HG03103 (cell line): ENCODE results near the gene ATP1A2.
A peak's percentile ranks its signal among the peaks of the same experiment; 100 is the strongest.

ENCODE experiments used
- ATAC-seq: cut with Tn5 transposase; IDR thresholded peaks from one replicate; pipeline ENCODE4 v1.9.1; 2021; ENCODE audit warnings: low read depth; ENCODE audit not compliant: unreplicated experiment

The ATP1A2 gene

GRCh38 chr1:160084771-160085321 lies 30.7 kb upstream of the ATP1A2 start:
- no peak for ATAC-seq

- ATAC-seq: no peak
Observed at GRCh38 chr1:160085686-160086455, 29.7 kb upstream of the ATP1A2 start.

GRCh38 chr1:160086456-160086892 lies 29.1 kb upstream of the ATP1A2 start:
- ATAC-seq: no peak

- no peak for ATAC-seq
Observed at GRCh38 chr1:160087118-160087662, 28.4 kb upstream of the ATP1A2 start.

- ATAC-seq: no peak
Observed at GRCh38 chr1:160089883-160090282, 25.7 kb upstream of the ATP1A2 start.

GRCh38 chr1:160090760-160091159 lies 24.8 kb upstream of the ATP1A2 start:
- no peak for ATAC-seq

- ATAC-seq: no peak
Observed at GRCh38 chr1:160091666-160092223, 23.8 kb upstream of the ATP1A2 start.

- no peak for ATAC-seq
Observed at GRCh38 chr1:160092366-160093068, 23.0 kb upstream of the ATP1A2 start.

- no peak for ATAC-seq
Observed at GRCh38 chr1:160093069-160093395, 22.5 kb upstream of the ATP1A2 start.

GRCh38 chr1:160093624-160094290 lies 21.8 kb upstream of the ATP1A2 start:
- ATAC-seq: no peak

- ATAC-seq: no peak
Observed at GRCh38 chr1:160094291-160094625, 21.3 kb upstream of the ATP1A2 start.

- no peak for ATAC-seq
Observed at GRCh38 chr1:160094806-160095205, 20.8 kb upstream of the ATP1A2 start.

GRCh38 chr1:160095382-160096105 lies 20.0 kb upstream of the ATP1A2 start:
- ATAC-seq: no peak

- ATAC-seq: no peak
Observed at GRCh38 chr1:160096274-160097116, 19.1 kb upstream of the ATP1A2 start.

GRCh38 chr1:160097151-160097910 lies 18.2 kb upstream of the ATP1A2 start:
- ATAC-seq: no peak

- peak; percentile 45 for ATAC-seq
Observed at GRCh38 chr1:160097911-160098851, 17.4 kb upstream of the ATP1A2 start, which contains the start of gene IGSF8. IGSF8 (minus strand) TSS chr1:160098619; CDS start chr1:160098472, 147 bp downstream.

GRCh38 chr1:160098852-160099561 lies 16.6 kb upstream of the ATP1A2 start:
- ATAC-seq: peak; percentile 64
